IMR-90 (cell line): Measurements from ENCODE around the gene TMEM184B. TPM values are rescaled to one million over a fixed set of nuclear protein-coding genes. Genes with fewer than 3 reads are reported as not detected.

Experiments used
- ATAC-seq: fragments of 200-7000 bp; cut with Tn5 transposase; 2 replicates; pipeline ENCODE4 v1.9.1; 2020; ENCODE audit warnings: low read depth, mild to moderate bottlenecking, moderate library complexity
- BruUV-seq: library from RNA; stranded (reverse); fragments of 400-500 nt; replicated peaks from 2 replicates; lab custom pipeline; 2021; lab: Mats Ljungman, UMichigan
- CTCF ChIA-PET: fragments of 300-600 bp; formaldehyde crosslinking; extraction: SDS; loops from one replicate; lab custom pipeline; 2021; ENCODE audit warnings: antibody characterized with exemption; lab: Yijun Ruan, JAX
- POLR2A ChIA-PET: fragments of 300-600 bp; sonication (Branson Sonifier 250); formaldehyde crosslinking; loops from one replicate; lab custom pipeline; 2022; ENCODE audit warnings: antibody characterized with exemption; ENCODE audit not compliant: unreplicated experiment; lab: Charles Lee
- DNase-seq: peaks from one replicate; pipeline ENCODE4 v3.0.0; 2013
- H2AFZ ChIP-seq: replicated peaks from 2 replicates; pipeline ENCODE3; 2013; ENCODE audit warnings: low read length, mild to moderate bottlenecking; ENCODE audit not compliant: poor library complexity
- H2AK5ac ChIP-seq: 2 replicates; pipeline ENCODE4 v1.6.1; 2013; ENCODE audit warnings: low read depth, low read length, inconsistent platforms
- H2AK9ac ChIP-seq: replicated peaks from 2 replicates; pipeline ENCODE3; 2013; ENCODE audit warnings: mild to moderate bottlenecking, low read depth, low read length, moderate library complexity; ENCODE audit not compliant: poor library complexity
- H2BK120ac ChIP-seq: 2 replicates; pipeline ENCODE4 v1.6.1; 2013; ENCODE audit warnings: low read depth, low read length, inconsistent platforms
- H2BK15ac ChIP-seq: 3 replicates; pipeline ENCODE4 v1.6.1; 2013; ENCODE audit warnings: low read depth, low read length, inconsistent platforms
- H2BK20ac ChIP-seq: 2 replicates; pipeline ENCODE4 v1.6.1; 2013; ENCODE audit warnings: low read depth, mild to moderate bottlenecking, inconsistent platforms, low read length, moderate library complexity
- H2BK5ac ChIP-seq: 2 replicates; pipeline ENCODE4 v1.6.1; 2013; ENCODE audit warnings: mild to moderate bottlenecking, low read depth, low read length, inconsistent platforms; ENCODE audit not compliant: poor library complexity, severe bottlenecking
- H3K14ac ChIP-seq: replicated peaks from 2 replicates; pipeline ENCODE4 v1.6.1; 2013; ENCODE audit warnings: low read depth, low read length, inconsistent platforms
- H3K18ac ChIP-seq: 2 replicates; pipeline ENCODE4 v1.6.1; 2013; ENCODE audit warnings: low read depth, low read length, control low read depth
- H3K23ac ChIP-seq: 2 replicates; pipeline ENCODE4 v1.6.1; 2013; ENCODE audit warnings: low read depth, low read length, inconsistent platforms
- H3K27ac ChIP-seq: 2 replicates; pipeline ENCODE4 v1.5.1; 2013; ENCODE audit warnings: mild to moderate bottlenecking, control low read depth, low read length; ENCODE audit not compliant: insufficient read depth
- H3K27me3 ChIP-seq: 2 replicates; pipeline ENCODE4 v1.6.1; 2013; ENCODE audit warnings: low read length; ENCODE audit not compliant: control insufficient read depth, insufficient read depth
- H3K36me3 ChIP-seq: 2 replicates; pipeline ENCODE4 v1.6.1; 2013; ENCODE audit warnings: low read length, mixed read lengths; ENCODE audit not compliant: control insufficient read depth, insufficient read depth
- H3K4ac ChIP-seq: 2 replicates; pipeline ENCODE4 v1.6.1; 2013; ENCODE audit warnings: low read depth, low read length, inconsistent platforms
- H3K4me1 ChIP-seq: 2 replicates; pipeline ENCODE4 v1.6.1; 2013; ENCODE audit warnings: low read length, mixed read lengths; ENCODE audit not compliant: control insufficient read depth, insufficient read depth
- H3K4me2 ChIP-seq: 2 replicates; pipeline ENCODE4 v1.6.1; 2013; ENCODE audit warnings: low read depth, mild to moderate bottlenecking, control low read depth, low read length, moderate library complexity
- H3K4me3 ChIP-seq: 2 replicates; pipeline ENCODE4 v1.5.1; 2013; ENCODE audit warnings: low read depth, mild to moderate bottlenecking, control low read depth, low read length, moderate library complexity; ENCODE audit not compliant: insufficient read depth
- H3K56ac ChIP-seq: 2 replicates; pipeline ENCODE4 v1.6.1; 2013; ENCODE audit warnings: low read length, inconsistent platforms; ENCODE audit not compliant: insufficient read depth; ENCODE audit errors: extremely low read depth
- H3K79me1 ChIP-seq, 2 experiments: 2 replicates each; pipeline ENCODE4 v1.6.1; 2013; ENCODE audit warnings: low read length in 2 of 2, inconsistent platforms in 1 of 2, low read depth in 1 of 2
- H3K9ac ChIP-seq: 2 replicates; pipeline ENCODE4 v1.6.1; 2013; ENCODE audit warnings: low read depth, low read length, control low read depth
- H3K9me1 ChIP-seq: 2 replicates; pipeline ENCODE4 v1.6.1; 2013; ENCODE audit warnings: low read length, inconsistent platforms; ENCODE audit not compliant: insufficient read depth
- H3K9me3 ChIP-seq: 2 replicates; pipeline ENCODE4 v1.6.1; 2013; ENCODE audit warnings: low read length; ENCODE audit not compliant: control insufficient read depth, insufficient read depth
- H4K20me1 ChIP-seq: 2 replicates; pipeline ENCODE4 v1.6.1; 2013; ENCODE audit warnings: low read length, inconsistent platforms; ENCODE audit not compliant: insufficient read depth
- H4K5ac ChIP-seq: 2 replicates; pipeline ENCODE4 v1.6.1; 2013; ENCODE audit warnings: mild to moderate bottlenecking, low read depth, low read length, control low read depth
- H4K8ac ChIP-seq, 2 experiments: 2 replicates each; pipeline ENCODE4 v1.6.1; 2013; ENCODE audit warnings: low read depth in 2 of 2, low read length in 2 of 2, control low read depth in 1 of 2, inconsistent platforms in 1 of 2
- H4K91ac ChIP-seq: 2 replicates; pipeline ENCODE4 v1.6.1; 2013; ENCODE audit warnings: low read depth, low read length, inconsistent platforms; ENCODE audit not compliant: insufficient read depth
- BHLHE40 ChIP-seq: fragments of 150-350 bp; IDR thresholded peaks from 2 replicates; pipeline ENCODE4 v1.6.1; 2016; ENCODE audit warnings: mild to moderate bottlenecking, low read depth, low read length
- CEBPB ChIP-seq: IDR thresholded peaks from 2 replicates; pipeline ENCODE4 v1.6.1; 2012; ENCODE audit warnings: low read depth, low read length, improper control_type of control experiment
- CTCF ChIP-seq: conservative IDR thresholded peaks from 2 replicates; pipeline ENCODE4 v1.5.1; 2012; ENCODE audit warnings: mild to moderate bottlenecking, low read depth, low read length, improper control_type of control experiment
- FOS ChIP-seq: fragments of 150-350 bp; IDR thresholded peaks from 2 replicates; pipeline ENCODE4 v1.6.1; 2016; ENCODE audit warnings: low read depth, low read length
- MXI1 ChIP-seq: IDR thresholded peaks from 2 replicates; pipeline ENCODE4 v1.6.1; 2012; ENCODE audit warnings: low read depth, mild to moderate bottlenecking, low read length, moderate library complexity, borderline replicate concordance
- POLR2A ChIP-seq: IDR thresholded peaks from 2 replicates; pipeline ENCODE4 v1.6.1; 2012; ENCODE audit warnings: mild to moderate bottlenecking, low read depth, low read length
- RAD21 ChIP-seq: IDR thresholded peaks from 2 replicates; pipeline ENCODE4 v1.6.1; 2012; ENCODE audit warnings: low read length, improper control_type of control experiment
- RFX5 ChIP-seq: IDR thresholded peaks from 2 replicates; pipeline ENCODE4 v1.8.0; 2012; ENCODE audit warnings: low read depth, mild to moderate bottlenecking, low read length, moderate library complexity
- USF2 ChIP-seq: fragments of 150-350 bp; IDR thresholded peaks from 2 replicates; pipeline ENCODE4 v1.6.1; 2017; ENCODE audit warnings: mild to moderate bottlenecking, antibody characterized with exemption, low read length, low read depth
- WGBS, 2 experiments: methylation state at CpG; one replicate each; pipeline versions ENCODE4 v1.1.5 to v1.1.7; 2013; ENCODE audit warnings: missing lambda C conversion rate in 2 of 2; ENCODE audit not compliant: insufficient read length in 1 of 2; ENCODE audit errors: extremely low coverage in 2 of 2; 5-methylcytosine and 5-hydroxymethylcytosine counted together
- dilution Hi-C: fragments of 300-500 bp; cut with HindIII; formaldehyde crosslinking; loops from one replicate; pipeline ENCODE4 v1.14.3; 2018; ENCODE audit warnings: low sequenced_read_pairs; ENCODE audit not compliant: unreplicated experiment
- in situ Hi-C: fragments of 300-500 bp; cut with MboI; formaldehyde crosslinking; loops from 3 replicates; pipeline ENCODE4 v1.14.3; 2019; ENCODE audit warnings: low sequenced_read_pairs, inconsistent platforms, mixed read lengths
- intact Hi-C: fragments of 100-400 bp; cut with micrococcal nuclease; formaldehyde crosslinking; loops from 2 replicates; pipeline ENCODE4 v1.10.0; 2022
- polyA plus RNA-seq, 3 experiments: library from polyadenylated mRNA; depleted of rRNA; stranded (reverse); fragments of >200 nt; gene quantifications; 2 replicates each; pipeline ENCODE4 v1.2.3, GENCODE V29; 2012; ENCODE audit warnings: low replicate concordance in 1 of 3
- total RNA-seq: library from RNA; depleted of rRNA; stranded (reverse); fragments of >200 nt; gene quantifications from 2 replicates; pipeline ENCODE4 v1.2.3, GENCODE V29; 2012

TMEM184B gene
- total and polyA plus RNA-seq, 2 of the 4 experiments (the other 2 are of a cell fraction): 9.1 to 81.1 TPM

- ChIA-PET POLR2A (no interaction called here), CTCF (no interaction called here)
- Histone ChIP-seq H2AK5ac (peak overlapping the region; percentile 88), H3K27ac (peak overlapping the region; percentile 97), H3K36me3 (no peaks in the 10 kb centered on the region), H4K5ac (peak overlapping the region; percentile 92), H3K4me2 (peak overlapping the region; percentile 70), H3K27me3 (no peaks in the 10 kb centered on the region), H2BK5ac (peak overlapping the region; percentile 99), H3K4me1 (peaks cover 21% of the 10 kb centered on the region), H4K91ac (peak overlapping the region; percentile 94), H4K20me1 (peaks cover 31% of the 10 kb centered on the region), H3K18ac (peak overlapping the region; percentile 62), H4K8ac (peak overlapping the region; percentile 91 to 93), H2AFZ (peak overlapping the region; percentile 96), H3K79me1 (peaks cover 0 to 30% of the 10 kb centered on the region in 2 experiments; a peak in 2 of 4 replicates), H3K14ac (peak overlapping the region; percentile 95), H2BK20ac (peak overlapping the region; percentile 79), H3K4me3 (peak overlapping the region; percentile 38; the same call in 1 of the 2 replicates), H2AK9ac (peak overlapping the region; percentile 82), H2BK120ac (peak overlapping the region; percentile 87), H3K9me1 (peaks cover 6% of the 10 kb centered on the region), H3K4ac (peak overlapping the region; percentile 94), H3K9me3 (no peaks in the 10 kb centered on the region), H2BK15ac (peak overlapping the region; percentile 74; the same call in 2 of the 3 replicates), H3K9ac (peak overlapping the region; percentile 86), H3K56ac (peak overlapping the region; percentile 60), H3K23ac (peak overlapping the region; percentile 97)
- ATAC-seq (peak; percentile 51), DNase-seq (peak; percentile 93)
- TF ChIP-seq BHLHE40 (peak; percentile 93), MXI1 (peak; percentile 90), CTCF (no peak), RFX5 (peak; percentile 19; the same call in 1 of the 2 replicates), FOS (no peak), USF2 (peak; percentile 73; the same call in 1 of the 2 replicates), RAD21 (0 out of 2 replicates have a peak, but pooled peaks have one; percentile 17), CEBPB (0 out of 2 replicates have a peak, but pooled peaks have one; percentile 15), POLR2A (peak; percentile 29; the same call in 1 of the 2 replicates)
- WGBS, 2 experiments: 0% methylated on average over 6 of the region's 18 CpGs; no CpG with 5 or more reads in 1 of the 2 experiments
- no TSS peak for BruUV-seq
- intact Hi-C loops (loop anchor here (2.0 kb wide), 1 partner anchor 79 kb away; no protein-coding TSS in a partner anchor), in situ Hi-C loops (no loop called here), dilution Hi-C loops (no loop called here)
Observed at GRCh38 chr22:38317995-38318715, 45.3 kb upstream of the TMEM184B start.
